ENCODE measurements around the gene TPRX1. TPM values are rescaled to one million over a fixed set of nuclear protein-coding genes. Genes with fewer than 3 reads are reported as not detected.
"Not testable (repeated sequence)": the region's sequence is repeated elsewhere in the genome, so short reads cannot be mapped to it uniquely, and the experiment has no call there.

TPRX1 gene
- total RNA-seq, 1 donor from 2014 or later = not detected

DNA sequence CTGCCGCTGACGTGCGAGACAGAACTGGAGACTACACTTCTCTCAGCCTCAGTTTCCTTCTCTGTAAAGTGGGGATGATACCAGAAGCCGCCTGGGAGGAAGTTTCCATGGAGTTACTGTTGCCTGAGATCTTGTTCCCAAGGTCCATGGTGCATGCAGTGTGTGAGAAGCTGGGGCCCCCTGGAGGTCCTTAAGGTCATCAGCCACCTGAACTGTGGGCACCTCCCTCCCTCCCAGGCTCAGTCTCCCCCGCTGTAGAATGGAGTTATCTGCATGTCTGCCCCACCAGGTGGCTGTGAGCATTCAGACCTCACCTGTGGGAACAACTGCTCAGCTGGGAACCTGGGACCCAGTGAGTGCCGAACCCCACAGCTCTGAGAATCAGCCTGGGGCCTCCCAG, 20.0 kb upstream of the TPRX1 start:
- DNase-seq (ENCODE audit: low spot score) = no peak
- TF ChIP-seq, protein P1, sequence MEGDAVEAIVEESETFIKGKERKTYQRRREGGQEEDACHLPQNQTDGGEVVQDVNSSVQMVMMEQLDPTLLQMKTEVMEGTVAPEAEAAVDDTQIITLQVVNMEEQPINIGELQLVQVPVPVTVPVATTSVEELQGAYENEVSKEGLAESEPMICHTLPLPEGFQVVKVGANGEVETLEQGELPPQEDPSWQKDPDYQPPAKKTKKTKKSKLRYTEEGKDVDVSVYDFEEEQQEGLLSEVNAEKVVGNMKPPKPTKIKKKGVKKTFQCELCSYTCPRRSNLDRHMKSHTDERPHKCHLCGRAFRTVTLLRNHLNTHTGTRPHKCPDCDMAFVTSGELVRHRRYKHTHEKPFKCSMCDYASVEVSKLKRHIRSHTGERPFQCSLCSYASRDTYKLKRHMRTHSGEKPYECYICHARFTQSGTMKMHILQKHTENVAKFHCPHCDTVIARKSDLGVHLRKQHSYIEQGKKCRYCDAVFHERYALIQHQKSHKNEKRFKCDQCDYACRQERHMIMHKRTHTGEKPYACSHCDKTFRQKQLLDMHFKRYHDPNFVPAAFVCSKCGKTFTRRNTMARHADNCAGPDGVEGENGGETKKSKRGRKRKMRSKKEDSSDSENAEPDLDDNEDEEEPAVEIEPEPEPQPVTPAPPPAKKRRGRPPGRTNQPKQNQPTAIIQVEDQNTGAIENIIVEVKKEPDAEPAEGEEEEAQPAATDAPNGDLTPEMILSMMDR (IDR thresholded peaks at IDR 0.05) = no peak
- H3K36me3 Mint-ChIP-seq (ENCODE audit: low read depth) = peaks cover 3% of the 10 kb centered on the region
- H3K9me3 Mint-ChIP-seq (ENCODE audit: low read depth) = peaks cover 7% of the 10 kb centered on the region
- H3K4me1 Mint-ChIP-seq (ENCODE audit: low read depth) = no peaks in the 10 kb centered on the region
- H3K4me3 Mint-ChIP-seq (ENCODE audit: unreplicated experiment) = no peak overlapping the region
- H3K27me3 Mint-ChIP-seq (ENCODE audit: low read depth) = peaks cover 32% of the 10 kb centered on the region
- H3K27ac Mint-ChIP-seq (ENCODE audit: unreplicated experiment) = no peak overlapping the region

GRCh38 chr19:47821460-47822020, 17.2 kb upstream of the TPRX1 start, which contains the start of gene CRX:
CRX (plus strand) TSS chr19:47821937; CDS start chr19:47834444, 12,507 bp downstream.
- Mint-ChIP-seq H3K4me1 (ENCODE audit: low read depth) (no peaks in the 10 kb centered on the region), H3K9me3 (ENCODE audit: low read depth) (no peaks in the 10 kb centered on the region), H3K27me3 (ENCODE audit: low read depth) (peaks cover 42% of the 10 kb centered on the region), H3K27ac (ENCODE audit: unreplicated experiment) (no peak within 1 kb of the TSS), H3K36me3 (ENCODE audit: low read depth) (no peaks in the 10 kb centered on the region), H3K4me3 (ENCODE audit: unreplicated experiment) (no peak within 1 kb of the TSS)
- TF ChIP-seq, protein P1 (IDR thresholded peaks at IDR 0.05) = no peak
- DNase-seq (ENCODE audit: low spot score) = no peak

DNA sequence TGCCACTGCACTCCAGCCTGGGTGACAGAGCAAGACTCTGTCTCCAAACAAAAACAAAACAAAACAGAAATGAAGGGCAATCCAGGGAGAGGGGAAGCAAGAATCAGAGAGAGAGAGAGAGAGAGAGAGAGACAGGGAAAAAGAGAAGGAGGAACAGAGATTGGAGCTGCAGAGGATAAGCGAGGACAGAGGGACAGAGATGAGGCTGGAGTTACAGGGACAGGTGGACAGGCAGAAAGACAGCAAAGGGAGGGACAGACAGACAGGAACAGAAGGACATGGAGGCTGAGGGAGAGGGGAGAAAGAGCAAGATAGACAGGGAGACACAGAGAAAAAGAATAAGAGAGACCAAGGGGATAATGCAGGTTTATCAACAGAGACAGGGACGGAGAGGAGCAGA, 16.1 kb upstream of the TPRX1 start:
- H3K4me3 Mint-ChIP-seq (ENCODE audit: unreplicated experiment) = no peak overlapping the region
- H3K9me3 Mint-ChIP-seq (ENCODE audit: low read depth) = no peaks in the 10 kb centered on the region
- no peaks in the 10 kb centered on the region for H3K36me3 Mint-ChIP-seq (ENCODE audit: low read depth)
- no peaks in the 10 kb centered on the region for H3K4me1 Mint-ChIP-seq (ENCODE audit: low read depth)
- TF ChIP-seq, protein P1 (IDR thresholded peaks at IDR 0.05) = no peak
- peaks cover 42% of the 10 kb centered on the region for H3K27me3 Mint-ChIP-seq (ENCODE audit: low read depth)
- DNase-seq (ENCODE audit: low spot score) = no peak
- H3K27ac Mint-ChIP-seq (ENCODE audit: unreplicated experiment) = no peak overlapping the region

GRCh38 chr19:47819858-47820257, 15.5 kb upstream of the TPRX1 start:
- no peak overlapping the region for H3K27ac Mint-ChIP-seq (ENCODE audit: unreplicated experiment)
- no peak for DNase-seq (ENCODE audit: low spot score)
- TF ChIP-seq, protein P1 (IDR thresholded peaks at IDR 0.05) = no peak
- H3K9me3 Mint-ChIP-seq (ENCODE audit: low read depth) = no peaks in the 10 kb centered on the region
- no peaks in the 10 kb centered on the region for H3K36me3 Mint-ChIP-seq (ENCODE audit: low read depth)
- no peak overlapping the region for H3K4me3 Mint-ChIP-seq (ENCODE audit: unreplicated experiment)
- peaks cover 42% of the 10 kb centered on the region for H3K27me3 Mint-ChIP-seq (ENCODE audit: low read depth)
- H3K4me1 Mint-ChIP-seq (ENCODE audit: low read depth) = no peaks in the 10 kb centered on the region

DNA sequence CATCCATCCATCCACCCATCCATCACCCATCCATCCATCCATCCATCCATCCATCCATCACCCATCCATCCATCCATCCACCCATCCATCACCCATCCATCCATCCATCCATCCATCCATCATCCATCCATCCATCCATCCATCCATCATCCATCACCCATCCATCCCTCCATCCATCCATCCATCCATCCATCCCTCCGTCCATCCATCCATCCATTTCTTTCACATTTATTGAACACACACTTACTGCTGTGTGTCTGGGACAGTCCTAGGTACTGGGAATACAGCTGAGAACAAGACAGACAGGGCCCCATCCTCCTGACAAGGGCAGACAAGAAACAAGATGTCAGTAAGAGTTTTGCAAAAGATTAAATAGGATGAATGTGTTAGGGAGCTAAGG, 13.9 kb upstream of the TPRX1 start:
- not testable (repeated sequence) for H3K9me3 Mint-ChIP-seq (ENCODE audit: low read depth); H3K4me1 Mint-ChIP-seq (ENCODE audit: low read depth); H3K27ac Mint-ChIP-seq (ENCODE audit: unreplicated experiment); H3K36me3 Mint-ChIP-seq (ENCODE audit: low read depth); H3K4me3 Mint-ChIP-seq (ENCODE audit: unreplicated experiment); DNase-seq (ENCODE audit: low spot score)
- H3K27me3 Mint-ChIP-seq (ENCODE audit: low read depth) = peaks cover 40% of the 10 kb centered on the region

- not testable (repeated sequence) for H3K9me3 Mint-ChIP-seq (ENCODE audit: low read depth); H3K36me3 Mint-ChIP-seq (ENCODE audit: low read depth); DNase-seq (ENCODE audit: low spot score); H3K4me1 Mint-ChIP-seq (ENCODE audit: low read depth); H3K27ac Mint-ChIP-seq (ENCODE audit: unreplicated experiment); H3K4me3 Mint-ChIP-seq (ENCODE audit: unreplicated experiment)
- H3K27me3 Mint-ChIP-seq (ENCODE audit: low read depth) = peaks cover 33% of the 10 kb centered on the region
Observed at GRCh38 chr19:47816270-47816669, 11.9 kb upstream of the TPRX1 start.
